ENCODE data around the gene TTL.

- TF ChIP-seq EZH2 (IDR thresholded peaks at IDR 0.05; ENCODE audit: borderline replicate concordance, insufficient read depth, low read length, poor library complexity, severe bottlenecking) (no peak), POLR2AphosphoS5 (IDR thresholded peaks at IDR 0.05) (no peak), MXI1 (conservative IDR thresholded peaks at IDR 0.05; ENCODE audit: poor library complexity, severe bottlenecking) (no peak), EP300 (conservative IDR thresholded peaks at IDR 0.05; ENCODE audit: poor library complexity, severe bottlenecking) (no peak)
- TF ChIP-seq, protein P1, sequence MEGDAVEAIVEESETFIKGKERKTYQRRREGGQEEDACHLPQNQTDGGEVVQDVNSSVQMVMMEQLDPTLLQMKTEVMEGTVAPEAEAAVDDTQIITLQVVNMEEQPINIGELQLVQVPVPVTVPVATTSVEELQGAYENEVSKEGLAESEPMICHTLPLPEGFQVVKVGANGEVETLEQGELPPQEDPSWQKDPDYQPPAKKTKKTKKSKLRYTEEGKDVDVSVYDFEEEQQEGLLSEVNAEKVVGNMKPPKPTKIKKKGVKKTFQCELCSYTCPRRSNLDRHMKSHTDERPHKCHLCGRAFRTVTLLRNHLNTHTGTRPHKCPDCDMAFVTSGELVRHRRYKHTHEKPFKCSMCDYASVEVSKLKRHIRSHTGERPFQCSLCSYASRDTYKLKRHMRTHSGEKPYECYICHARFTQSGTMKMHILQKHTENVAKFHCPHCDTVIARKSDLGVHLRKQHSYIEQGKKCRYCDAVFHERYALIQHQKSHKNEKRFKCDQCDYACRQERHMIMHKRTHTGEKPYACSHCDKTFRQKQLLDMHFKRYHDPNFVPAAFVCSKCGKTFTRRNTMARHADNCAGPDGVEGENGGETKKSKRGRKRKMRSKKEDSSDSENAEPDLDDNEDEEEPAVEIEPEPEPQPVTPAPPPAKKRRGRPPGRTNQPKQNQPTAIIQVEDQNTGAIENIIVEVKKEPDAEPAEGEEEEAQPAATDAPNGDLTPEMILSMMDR (IDR thresholded peaks at IDR 0.05; ENCODE audit: poor library complexity, severe bottlenecking), result no peak
Observed at GRCh38 chr2:112465382-112465781, 16.6 kb upstream of the TTL start.

Data from neural cell (in vitro differentiated cells).